K562 (cell line): Measurements from ENCODE around the gene WDR54. TPM values are rescaled to one million over a fixed set of nuclear protein-coding genes. Genes with fewer than 3 reads are reported as not detected.

ENCODE experiments used
- ATAC-seq: fragments of 200-7000 bp; cut with Tn5 transposase; 3 replicates; pipeline ENCODE4 v1.9.1; 2020; ENCODE audit warnings: moderate library complexity
- BruUV-seq: library from RNA; stranded (reverse); fragments of 400-500 nt; replicated peaks from 2 replicates; lab custom pipeline; 2021; lab: Mats Ljungman, UMichigan
- CTCF ChIA-PET: fragments of 300-600 bp; formaldehyde crosslinking; extraction: SDS; loops from one replicate; lab custom pipeline; 2021; ENCODE audit warnings: low intra/inter-chr PET ratio; lab: Yijun Ruan, JAX
- POLR2A ChIA-PET: fragments of 300-600, 350-650 bp; sonication (Branson Sonifier 250); formaldehyde crosslinking; extraction: SDS; loops from one replicate; lab custom pipeline; 2021; ENCODE audit warnings: antibody characterized with exemption, inconsistent platforms; lab: Yijun Ruan, JAX
- DNase-seq, 4 experiments: peaks; one replicate each; pipeline versions ENCODE4 v3.0.0 to v3.0.0-alpha.2; 2011 to 2018; ENCODE audit warnings: low spot score in 3 of 4, mixed read lengths in 3 of 4; ENCODE audit errors: extremely low read depth in 1 of 4
- FAIRE-seq: peaks from 2 replicates; lab custom pipeline; 2011; peaks lifted over from hg19 to GRCh38; lab: Jason Lieb, UNC
- H2AFZ ChIP-seq: 2 replicates; pipeline ENCODE4 v1.6.0; 2011; ENCODE audit warnings: low read depth, low read length, control low read depth, inconsistent platforms
- H3K27ac ChIP-seq: fragments of 200-600 bp; 3 replicates; pipeline ENCODE4 v1.8.0; 2011; ENCODE audit warnings: low read depth, mild to moderate bottlenecking, control low read depth, inconsistent platforms, low read length, moderate library complexity, mixed read lengths; ENCODE audit errors: extremely low read depth
- H3K27me3 ChIP-seq, 2 experiments: fragments of 300-600 bp in 1 of 2; 2 replicates in 1 of 2; 3 replicates in 1 of 2; pipeline versions ENCODE4 v1.6.0 to v1.8.0; 2011; ENCODE audit warnings: inconsistent platforms in 2 of 2, low read length in 2 of 2, mild to moderate bottlenecking in 1 of 2, mixed read lengths in 1 of 2, moderate library complexity in 1 of 2; ENCODE audit not compliant: control insufficient read depth in 2 of 2, insufficient read depth in 2 of 2
- H3K36me3 ChIP-seq: fragments of 300-600 bp; 3 replicates; pipeline ENCODE4 v1.8.0; 2011; ENCODE audit warnings: mild to moderate bottlenecking, low read length, inconsistent platforms; ENCODE audit not compliant: control insufficient read depth, insufficient read depth
- H3K4me1 ChIP-seq, 2 experiments: fragments of 200-600 bp in 1 of 2; replicated peaks in 1 of 2; 2 replicates in 1 of 2; 3 replicates in 1 of 2; pipeline versions ENCODE4 v1.5.1 to v1.8.0; 2011; ENCODE audit warnings: inconsistent platforms in 2 of 2, low read length in 2 of 2, mild to moderate bottlenecking in 1 of 2, mixed read lengths in 1 of 2, moderate library complexity in 1 of 2; ENCODE audit not compliant: control insufficient read depth in 2 of 2, insufficient read depth in 2 of 2
- H3K4me2 ChIP-seq: 2 replicates; pipeline ENCODE4 v1.6.1; 2011; ENCODE audit warnings: low read length, control low read depth, inconsistent platforms, mixed read lengths; ENCODE audit not compliant: insufficient read depth
- H3K4me3 ChIP-seq: fragments of 200-600 bp; sonication (generic), shearing (Covaris generic); 2 replicates; pipeline ENCODE4 v1.5.1; 2016; ENCODE audit warnings: control low read depth, inconsistent platforms
- H3K79me2 ChIP-seq: fragments of 200-600 bp; 3 replicates; pipeline ENCODE4 v1.8.0; 2011; ENCODE audit warnings: low read length, inconsistent platforms; ENCODE audit not compliant: control insufficient read depth, insufficient read depth
- H3K9ac ChIP-seq, 2 experiments: 2 replicates each; pipeline versions ENCODE4 v1.6.0 to v1.6.1; 2011; ENCODE audit warnings: low read depth in 2 of 2, low read length in 2 of 2, control low read depth in 1 of 2, inconsistent platforms in 1 of 2, mild to moderate bottlenecking in 1 of 2, mixed read lengths in 1 of 2; ENCODE audit not compliant: insufficient read depth in 1 of 2
- H3K9me1 ChIP-seq: one replicate; pipeline ENCODE4 v1.6.0; 2011; ENCODE audit warnings: inconsistent platforms, mild to moderate bottlenecking, low read length, moderate library complexity; ENCODE audit not compliant: control insufficient read depth, insufficient read depth
- H3K9me3 ChIP-seq: replicated peaks from 2 replicates; pipeline ENCODE4 v1.5.1; 2011; ENCODE audit warnings: low read depth, low read length, inconsistent platforms; ENCODE audit not compliant: control insufficient read depth, insufficient read depth
- H4K20me1 ChIP-seq: replicated peaks from 2 replicates; pipeline ENCODE4 v1.6.1; 2011; ENCODE audit warnings: low read length, inconsistent platforms, mixed read lengths; ENCODE audit not compliant: control insufficient read depth, insufficient read depth
- WGBS: fragments of 100-300 bp; shearing (Covaris generic); methylation state at CpG from one replicate; pipeline ENCODE4 v1.1.6; 2016; ENCODE audit warnings: low coverage, mixed read lengths; ENCODE audit not compliant: insufficient coverage; ENCODE audit errors: missing lambda C conversion rate; 5-methylcytosine and 5-hydroxymethylcytosine counted together
- in situ Hi-C: fragments of 300-500 bp; cut with MboI; formaldehyde crosslinking; loops from 4 replicates; pipeline ENCODE4 v1.15.0; 2018; ENCODE audit warnings: inconsistent platforms, mixed read lengths
- intact Hi-C: fragments of 100-400 bp; cut with micrococcal nuclease; formaldehyde crosslinking; loops from 2 replicates; pipeline ENCODE4 v1.14.2; 2022
- polyA plus RNA-seq, 8 experiments: library from polyadenylated mRNA; depleted of rRNA in 4 of 8; stranded (reverse) in 5 of 8; unstranded in 3 of 8; fragments of >200 nt; fragmentation: Nextera tagmentation in 2 of 8; fragmentation: Illumina TruSeq in 1 of 8; extraction: Ambion mirVana in 2 of 8; extraction: Trizol in 1 of 8; gene quantifications; 2 replicates each; pipeline versions ENCODE4 v1.2.1 to v1.2.3, GENCODE V29; 2011 to 2014; ENCODE audit warnings: inconsistent platforms in 1 of 8, missing spikeins in 1 of 8
- total RNA-seq, 7 experiments: library from RNA; depleted of rRNA in 6 of 7; stranded (reverse); fragments of >200 nt in 6 of 7; fragmentation: Illumina TruSeq in 2 of 7; extraction: Trizol in 2 of 7; gene quantifications; 2 replicates each; pipeline versions ENCODE4 v1.2.1 to v1.2.3, GENCODE V29; 2011 to 2021; ENCODE audit warnings: low replicate concordance in 1 of 7
- TF ChIP-seq, protein P1 (sequence below), 2 experiments: IDR thresholded peaks; 2 replicates each; pipeline ENCODE4 v1.6.1; 2012; ENCODE audit warnings: improper control_type of control experiment in 2 of 2, low read depth in 2 of 2, low read length in 2 of 2, borderline replicate concordance in 1 of 2
- TF ChIP-seq, protein P2 (sequence below): IDR thresholded peaks from 2 replicates; pipeline ENCODE4 v1.6.1; 2016; ENCODE audit warnings: missing genetic modification characterization, missing compliant biosample characterization

WDR54 gene
- total and polyA plus RNA-seq, 9 of the 15 experiments (the other 6 are each of a cell fraction or from before 2014, with no cell fraction given) = 5.2 to 15.2 (median 7.4) TPM

DNA sequence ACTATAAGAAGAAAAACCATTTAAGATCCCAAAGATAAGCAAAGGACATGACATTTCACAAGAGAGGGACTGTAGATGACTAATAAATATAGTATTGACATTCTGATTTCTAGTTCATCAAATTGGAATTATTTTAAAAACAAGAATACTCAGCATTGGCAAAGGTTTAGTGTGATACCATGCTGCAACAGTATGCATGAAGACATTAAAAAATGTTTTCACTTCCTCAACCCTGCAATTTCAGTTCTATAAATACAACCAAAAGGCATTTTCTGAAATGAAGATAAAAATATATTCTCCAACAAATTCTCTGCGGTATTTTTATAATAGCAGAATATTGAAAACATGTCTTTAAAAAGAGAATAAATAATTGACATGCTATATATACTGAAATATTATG is 2.2 kb upstream of the WDR54 start:
- Histone ChIP-seq H4K20me1 (no peaks in the 10 kb centered on the region), H3K27ac (no peak overlapping the region), H3K9me3 (no peaks in the 10 kb centered on the region), H3K4me3 (no peak overlapping the region), H2AFZ (no peak overlapping the region), H3K36me3 (no peaks in the 10 kb centered on the region), H3K9ac (no peak overlapping the region), H3K79me2 (no peaks in the 10 kb centered on the region), H3K4me2 (no peak overlapping the region), H3K9me1 (no peaks in the 10 kb centered on the region), H3K27me3 (peaks cover 4 to 27% of the 10 kb centered on the region in 2 experiments; a peak in 4 of 5 replicates), H3K4me1 (peaks cover 5 to 38% of the 10 kb centered on the region in 2 experiments; a peak in 4 of 5 replicates)
- TF ChIP-seq, protein P1, sequence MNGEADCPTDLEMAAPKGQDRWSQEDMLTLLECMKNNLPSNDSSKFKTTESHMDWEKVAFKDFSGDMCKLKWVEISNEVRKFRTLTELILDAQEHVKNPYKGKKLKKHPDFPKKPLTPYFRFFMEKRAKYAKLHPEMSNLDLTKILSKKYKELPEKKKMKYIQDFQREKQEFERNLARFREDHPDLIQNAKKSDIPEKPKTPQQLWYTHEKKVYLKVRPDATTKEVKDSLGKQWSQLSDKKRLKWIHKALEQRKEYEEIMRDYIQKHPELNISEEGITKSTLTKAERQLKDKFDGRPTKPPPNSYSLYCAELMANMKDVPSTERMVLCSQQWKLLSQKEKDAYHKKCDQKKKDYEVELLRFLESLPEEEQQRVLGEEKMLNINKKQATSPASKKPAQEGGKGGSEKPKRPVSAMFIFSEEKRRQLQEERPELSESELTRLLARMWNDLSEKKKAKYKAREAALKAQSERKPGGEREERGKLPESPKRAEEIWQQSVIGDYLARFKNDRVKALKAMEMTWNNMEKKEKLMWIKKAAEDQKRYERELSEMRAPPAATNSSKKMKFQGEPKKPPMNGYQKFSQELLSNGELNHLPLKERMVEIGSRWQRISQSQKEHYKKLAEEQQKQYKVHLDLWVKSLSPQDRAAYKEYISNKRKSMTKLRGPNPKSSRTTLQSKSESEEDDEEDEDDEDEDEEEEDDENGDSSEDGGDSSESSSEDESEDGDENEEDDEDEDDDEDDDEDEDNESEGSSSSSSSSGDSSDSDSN (IDR thresholded peaks at IDR 0.05; ENCODE audit: borderline replicate concordance in 1 of 2, low read depth in 2 of 2, low read length in 2 of 2) = no peak
- TF ChIP-seq, protein P2, sequence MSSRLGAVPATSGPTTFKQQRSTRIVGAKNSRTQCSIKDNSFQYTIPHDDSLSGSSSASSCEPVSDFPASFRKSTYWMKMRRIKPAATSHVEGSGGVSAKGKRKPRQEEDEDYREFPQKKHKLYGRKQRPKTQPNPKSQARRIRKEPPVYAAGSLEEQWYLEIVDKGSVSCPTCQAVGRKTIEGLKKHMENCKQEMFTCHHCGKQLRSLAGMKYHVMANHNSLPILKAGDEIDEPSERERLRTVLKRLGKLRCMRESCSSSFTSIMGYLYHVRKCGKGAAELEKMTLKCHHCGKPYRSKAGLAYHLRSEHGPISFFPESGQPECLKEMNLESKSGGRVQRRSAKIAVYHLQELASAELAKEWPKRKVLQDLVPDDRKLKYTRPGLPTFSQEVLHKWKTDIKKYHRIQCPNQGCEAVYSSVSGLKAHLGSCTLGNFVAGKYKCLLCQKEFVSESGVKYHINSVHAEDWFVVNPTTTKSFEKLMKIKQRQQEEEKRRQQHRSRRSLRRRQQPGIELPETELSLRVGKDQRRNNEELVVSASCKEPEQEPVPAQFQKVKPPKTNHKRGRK (tag) = peak; percentile 14; the same call in 1 of the 2 replicates
- intact Hi-C loops = no loop called here
- ATAC-seq = no peak
- ChIA-PET POLR2A (interaction anchor here (0.6 kb wide), 1 partner anchor 13 kb away, joined by 4 read pairs; no protein-coding TSS in a partner anchor), CTCF (no interaction called here)
- no TSS peak for BruUV-seq
- FAIRE-seq = no peak
- in situ Hi-C loops = no loop called here
- DNase-seq = no peak
- WGBS = 30% methylated on average over 1 of the region's 1 CpG
